Measurements from ENCODE around the gene LNX2.
"Not testable (repeated sequence)": the region's sequence is repeated elsewhere in the genome, so short reads cannot be mapped to it uniquely, and the experiment has no call there.

Gene LNX2

DNA sequence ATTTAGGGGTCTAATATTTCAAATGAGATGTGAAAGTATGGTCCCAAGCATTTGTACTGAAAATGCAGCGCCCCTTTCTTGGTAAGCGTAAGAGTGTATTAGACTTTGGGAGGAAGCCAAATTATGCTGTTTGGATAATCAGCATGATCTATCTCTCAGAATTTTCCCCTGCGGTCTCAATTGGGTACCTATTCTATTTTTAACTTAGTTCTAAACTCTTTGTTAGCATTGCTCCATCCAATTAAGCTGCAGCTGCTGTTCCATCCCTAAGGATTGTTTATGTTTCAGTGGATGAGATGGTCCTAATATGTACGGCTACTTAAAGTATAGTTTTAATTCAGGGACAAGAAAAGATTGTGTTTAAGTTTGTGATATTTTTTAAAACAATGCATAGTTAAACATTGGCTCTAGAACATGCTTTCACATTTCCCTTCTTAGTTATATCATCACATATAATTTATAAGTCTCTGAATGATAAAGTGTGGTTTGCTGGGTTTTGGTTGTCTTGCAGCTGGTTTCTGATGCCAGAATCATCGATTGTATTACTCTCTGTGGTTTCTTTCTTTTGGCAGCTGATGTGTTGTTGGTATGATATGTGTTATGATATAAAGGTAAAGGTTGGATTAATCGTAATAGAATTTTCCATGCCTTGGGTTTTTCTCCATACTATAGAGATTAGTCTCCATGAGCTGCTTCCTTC, 16.4 kb upstream of the LNX2 start:
- DNase-seq = no peak

DNA sequence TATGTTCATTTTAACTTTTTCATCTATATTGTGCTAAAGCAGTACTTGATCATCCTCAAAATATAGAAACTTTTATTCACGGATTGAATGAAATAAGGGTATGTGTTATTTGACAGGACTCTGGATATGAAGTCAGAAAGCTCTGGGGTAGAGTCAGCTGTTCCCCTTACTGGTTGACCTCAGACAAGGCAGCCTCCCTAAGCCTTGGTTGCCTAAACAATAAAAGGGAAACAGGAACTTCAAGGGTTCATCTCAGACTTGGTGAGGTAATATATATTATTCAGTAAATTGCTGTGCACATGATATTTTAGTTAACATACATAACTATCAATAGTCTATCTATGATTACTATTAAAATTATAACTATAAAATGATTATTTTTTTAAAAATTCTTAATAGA, 14.9 kb upstream of the LNX2 start:
- no peak for DNase-seq

DNA sequence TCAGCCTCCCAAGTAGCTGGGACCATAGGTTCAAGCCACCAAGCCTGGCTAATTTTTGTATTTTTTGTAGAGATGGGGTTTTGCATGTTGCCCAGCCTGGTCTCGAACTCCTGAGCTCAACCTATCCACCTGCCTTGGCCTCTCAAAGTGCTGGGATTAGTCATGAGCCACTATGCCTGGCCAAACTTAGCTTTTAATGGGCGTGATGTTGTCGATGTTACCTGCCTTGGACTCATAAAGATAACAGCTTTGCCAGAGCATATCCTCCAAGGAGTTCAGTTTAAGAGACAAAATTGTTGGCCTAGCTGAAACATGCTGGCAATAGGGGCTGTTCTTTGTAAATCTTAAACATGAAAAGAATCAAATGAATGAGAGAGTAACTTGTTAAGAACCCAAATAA, 14.5 kb upstream of the LNX2 start:
- no peak for DNase-seq

DNA sequence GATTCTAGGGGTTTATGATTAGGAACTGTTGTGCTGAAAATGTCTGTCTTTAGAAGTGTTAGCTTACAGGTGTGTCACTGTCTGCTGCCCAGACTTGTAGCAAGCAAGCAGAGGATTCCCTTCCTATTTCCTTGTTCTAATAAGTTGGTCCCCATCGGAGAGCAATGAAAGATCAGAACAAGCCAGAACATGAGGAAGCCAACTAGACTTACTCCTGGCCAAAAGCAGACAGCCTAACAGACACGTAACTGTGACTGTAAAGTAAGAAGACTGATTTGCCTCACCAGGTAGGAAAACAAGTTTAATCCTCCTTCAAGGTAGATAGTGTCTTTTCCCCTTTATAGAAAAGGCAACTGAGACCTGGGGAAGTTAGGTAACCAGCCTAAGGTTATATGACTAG, 13.9 kb upstream of the LNX2 start:
- no peak for DNase-seq

DNA sequence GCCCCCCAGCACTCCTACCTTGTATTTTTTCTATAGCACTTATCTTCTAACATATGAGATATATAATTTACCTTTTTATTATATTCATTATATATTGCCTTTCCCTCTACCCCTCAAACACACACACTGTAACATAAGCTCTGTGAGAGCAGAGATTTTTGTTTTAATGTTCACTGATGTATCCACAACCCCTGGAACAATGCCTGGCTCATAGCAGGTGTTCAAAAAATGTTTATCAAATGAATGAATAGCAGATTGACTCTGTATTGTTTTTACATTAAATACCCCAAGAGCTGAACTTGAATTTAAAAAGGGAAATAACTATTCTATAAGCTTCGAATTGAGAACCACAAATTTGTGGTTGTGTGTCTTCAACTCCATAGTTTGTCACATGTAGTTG, 12.3 kb upstream of the LNX2 start:
- DNase-seq = no peak

DNA sequence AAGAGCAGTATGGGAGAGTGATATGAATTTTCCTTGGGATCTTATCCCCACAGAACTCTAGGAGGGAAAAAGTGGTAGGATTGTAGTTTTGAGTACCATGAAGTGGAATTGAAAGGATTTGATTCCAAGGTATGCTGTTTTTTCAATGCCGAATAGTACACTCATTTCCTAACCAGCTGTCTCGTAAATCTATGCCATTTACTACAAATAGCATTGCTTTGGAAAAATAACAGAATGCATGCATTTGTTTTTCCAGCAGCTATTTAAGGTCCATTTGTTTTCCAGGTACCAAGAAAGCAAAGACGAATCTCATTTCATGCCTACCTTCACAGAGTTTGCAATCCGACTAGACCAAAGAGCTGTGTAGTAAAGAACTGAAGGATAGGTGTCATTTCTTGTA, 11.9 kb upstream of the LNX2 start:
- DNase-seq = no peak

DNA sequence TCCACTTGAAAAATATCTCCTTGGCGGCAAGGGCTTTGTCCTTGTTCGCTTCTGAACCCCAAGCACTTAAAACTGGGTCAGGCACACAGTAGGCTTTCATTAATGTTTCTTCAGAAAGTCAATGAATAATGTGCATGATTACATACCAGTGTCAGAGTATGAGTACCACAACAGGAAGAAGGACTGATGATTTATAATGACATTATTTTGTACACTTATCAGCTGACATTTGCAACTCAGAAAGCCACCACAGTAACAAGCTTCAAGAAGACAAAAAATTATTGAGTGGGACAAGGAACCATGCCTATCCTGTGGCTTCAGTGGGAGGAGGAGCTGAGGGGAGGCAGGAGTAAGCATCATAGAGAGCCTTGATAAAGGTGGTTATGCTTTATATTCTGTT, 11.3 kb upstream of the LNX2 start:
- DNase-seq = no peak

DNA sequence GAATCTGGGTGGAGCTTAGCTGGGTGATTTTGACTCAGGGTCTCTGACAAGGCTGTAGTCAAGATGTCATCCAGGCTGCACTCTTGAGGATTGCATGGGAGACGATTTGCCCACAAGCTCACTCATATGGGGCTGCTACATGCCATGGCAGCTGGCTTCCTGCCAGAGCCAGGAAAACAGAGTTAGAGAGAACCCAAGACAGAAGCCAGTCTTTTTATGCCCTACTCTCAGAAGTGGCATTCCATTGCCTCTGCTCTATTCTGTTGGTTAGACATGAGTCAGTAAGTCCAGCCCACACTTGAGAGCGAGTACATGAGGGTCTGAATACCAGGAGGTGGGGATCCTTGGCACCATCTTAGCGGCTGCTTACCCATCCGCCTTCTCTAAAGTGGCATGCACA, 10.8 kb upstream of the LNX2 start:
- no peak for DNase-seq

DNA sequence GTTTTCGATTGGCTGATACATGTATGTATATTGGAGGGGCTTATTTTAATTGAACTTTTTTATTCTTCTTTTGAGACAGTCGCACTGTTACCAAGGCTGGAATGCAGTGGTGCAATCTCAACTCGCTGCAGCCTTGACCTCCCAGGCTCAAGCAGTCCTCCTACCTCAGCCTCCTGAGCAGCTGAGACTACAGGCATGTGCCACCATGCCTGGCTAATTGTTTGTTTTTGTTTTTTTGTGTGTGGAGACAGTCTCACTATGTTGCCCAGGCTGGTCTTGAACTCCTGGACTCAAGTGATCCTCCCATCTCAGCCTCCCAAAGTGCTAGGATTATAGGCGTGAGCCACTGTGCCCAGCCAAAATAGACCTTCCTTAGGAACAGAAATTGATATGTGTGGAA, 8.4 kb upstream of the LNX2 start:
- DNase-seq = not testable (repeated sequence)

DNA sequence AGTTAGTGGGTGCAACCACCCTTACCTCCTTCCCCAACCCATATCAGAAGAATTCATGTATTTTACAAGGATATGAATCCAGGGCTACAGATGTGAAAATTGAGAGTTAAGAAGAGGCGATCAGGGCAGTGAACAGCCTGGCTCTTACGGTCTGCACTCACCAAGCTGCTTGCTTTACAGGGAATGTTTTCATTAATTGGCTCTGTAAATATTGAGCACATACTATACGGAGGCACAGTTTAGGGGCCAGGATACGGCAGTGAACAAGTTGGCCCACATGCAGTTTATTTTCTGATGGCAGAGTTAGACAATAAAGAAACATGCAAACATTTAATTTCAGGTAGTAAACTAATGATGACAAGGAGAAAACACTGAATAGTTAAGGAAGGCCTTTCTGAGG, 7.8 kb upstream of the LNX2 start:
- no peak for DNase-seq

DNA sequence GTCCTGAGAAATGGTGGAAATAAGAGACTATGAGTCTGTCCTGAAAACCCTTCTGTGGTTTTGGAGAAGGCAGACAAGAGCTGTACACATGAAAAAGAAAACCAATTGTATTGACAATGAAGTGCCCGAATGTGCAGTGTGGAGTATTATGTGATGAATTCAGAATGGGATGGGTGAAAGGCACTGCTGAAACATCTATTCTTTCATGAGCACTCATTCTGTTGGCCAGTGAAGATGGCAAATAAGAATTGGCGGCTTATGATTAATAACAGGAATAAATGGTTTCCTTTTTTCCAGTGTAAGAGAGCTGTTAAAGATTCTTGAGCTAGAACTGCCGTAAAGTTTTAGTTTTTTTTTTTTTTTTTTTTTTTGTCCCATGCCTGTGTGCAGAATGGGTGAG, 7.1 kb upstream of the LNX2 start:
- DNase-seq = no peak

DNA sequence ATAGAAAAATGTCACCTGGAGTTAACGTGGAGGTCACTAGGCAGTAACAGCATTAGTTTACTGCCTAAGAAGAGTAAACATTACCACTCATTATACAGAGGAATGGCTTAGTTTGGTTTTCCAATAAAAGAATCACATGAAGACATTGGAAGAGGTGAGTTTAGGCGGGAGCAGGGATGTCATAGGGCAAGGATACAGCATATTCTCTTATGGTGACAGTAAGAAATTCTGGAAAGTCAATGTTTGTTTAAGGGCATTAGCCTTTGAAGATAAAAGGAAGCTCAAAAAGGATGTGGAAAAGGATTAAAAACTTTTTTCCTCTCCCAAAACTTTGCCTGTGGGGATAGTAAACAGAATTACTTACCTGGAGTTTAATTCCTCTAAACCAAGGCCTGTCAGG, 5.5 kb upstream of the LNX2 start:
- DNase-seq = no peak

DNA sequence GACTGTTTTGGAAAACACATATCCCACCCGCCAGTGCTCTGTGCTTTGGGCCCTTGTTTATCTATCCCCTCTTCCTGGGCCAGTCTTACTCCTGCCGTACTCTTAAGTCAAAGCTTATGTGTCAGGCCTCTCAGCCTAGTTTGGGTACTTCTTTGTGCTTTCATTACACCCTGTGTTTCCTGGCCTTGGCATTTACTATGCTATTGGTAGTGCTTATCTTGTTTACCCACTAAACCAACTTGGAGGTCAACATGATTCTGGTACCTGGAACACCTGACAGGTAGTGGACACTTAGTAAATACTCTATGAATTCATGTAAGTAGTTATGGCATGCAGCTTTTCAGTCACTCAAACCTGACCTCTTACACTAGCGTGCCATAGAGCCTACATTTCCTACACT, 3.7 kb upstream of the LNX2 start:
- no peak for DNase-seq

DNA sequence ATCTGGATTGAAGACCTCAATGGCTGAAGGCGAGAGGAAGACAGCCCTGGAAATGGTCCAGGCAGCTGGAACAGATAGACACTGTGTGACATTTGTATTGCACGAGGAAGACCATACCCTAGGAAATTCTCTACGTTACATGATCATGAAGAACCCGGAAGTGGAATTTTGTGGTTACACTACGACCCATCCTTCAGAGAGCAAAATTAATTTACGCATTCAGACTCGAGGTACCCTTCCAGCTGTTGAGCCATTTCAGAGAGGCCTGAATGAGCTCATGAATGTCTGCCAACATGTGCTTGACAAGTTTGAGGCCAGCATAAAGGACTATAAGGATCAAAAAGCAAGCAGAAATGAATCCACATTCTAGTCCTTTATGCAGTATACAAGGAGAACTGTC, 2.6 kb upstream of the LNX2 start:
- DNase-seq = no peak

DNA sequence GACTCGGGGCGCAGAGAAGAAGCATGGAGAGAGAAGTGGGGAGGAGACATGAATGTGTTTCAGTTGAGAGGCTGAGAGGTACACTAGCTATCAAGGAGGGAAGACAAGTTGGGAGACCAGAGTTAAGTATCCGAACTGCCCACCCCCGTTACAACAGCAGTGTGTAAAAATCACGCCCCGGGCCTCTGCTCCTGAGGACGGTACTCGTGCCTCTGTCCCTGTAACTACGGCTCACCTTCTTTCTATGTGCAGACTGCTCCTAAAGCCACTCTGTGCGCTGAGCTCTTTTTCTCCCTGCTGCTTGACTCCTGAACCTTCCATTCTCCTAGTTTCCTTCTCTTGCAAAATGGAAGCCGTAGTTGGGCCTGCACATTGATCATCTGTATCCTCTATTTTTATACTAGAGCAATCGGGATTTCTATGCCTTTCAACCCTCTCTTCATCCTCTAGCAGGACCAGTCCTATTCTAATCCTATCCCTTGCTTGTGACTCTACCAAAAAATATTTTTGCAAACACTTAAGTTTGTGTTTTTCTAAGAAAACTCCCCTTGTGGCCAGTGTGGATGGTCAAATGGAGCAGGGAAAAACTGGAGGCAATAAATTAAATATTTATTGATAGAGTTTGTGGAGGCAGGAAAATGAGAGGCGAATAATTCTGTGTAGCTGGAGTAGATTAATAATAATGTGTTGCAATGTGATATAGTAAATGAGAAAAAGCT, 1.9 kb upstream of the LNX2 start:
- DNase-seq = peak; percentile 66

DNA sequence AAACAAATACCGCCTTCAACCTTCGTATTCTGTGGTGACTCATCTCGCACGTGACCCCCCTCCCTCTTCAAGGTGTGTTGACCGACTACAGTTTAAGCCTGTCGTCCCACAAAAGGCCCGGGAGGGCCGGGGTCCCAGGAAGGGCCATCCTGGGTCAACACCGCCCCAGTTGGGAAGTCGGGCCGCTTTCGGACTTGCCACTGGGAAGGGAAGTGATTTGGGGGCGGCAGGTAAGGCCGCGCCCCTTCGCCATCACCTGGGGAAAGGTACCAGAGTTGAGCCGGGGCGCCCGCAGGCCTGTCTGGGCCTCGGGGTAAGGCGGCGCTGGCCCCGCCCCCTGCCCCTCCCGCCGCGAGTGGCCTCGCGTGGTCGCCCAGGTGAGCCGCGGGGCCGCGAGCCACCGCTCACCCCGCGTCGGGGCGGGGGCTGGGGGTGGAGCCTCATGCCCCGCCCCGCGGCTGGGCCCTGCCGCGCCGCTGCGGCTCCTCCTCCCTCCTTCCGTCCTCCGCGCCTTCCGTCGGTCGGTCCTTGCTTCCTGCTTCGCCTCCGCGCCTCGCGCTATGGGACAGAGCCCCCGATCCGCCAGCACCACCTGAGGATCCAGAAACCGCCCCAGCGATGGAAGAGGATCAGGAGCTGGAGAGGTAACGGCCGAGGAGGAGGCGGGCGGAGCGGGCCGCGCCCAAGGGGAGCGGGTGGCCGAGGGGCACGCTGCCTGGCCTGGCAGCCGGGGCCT, 1.2 kb upstream of the LNX2 start, which contains the start of gene POLR1D:
Gene POLR1D, plus strand, starts transcription at position 527 of the 736 bp plus-strand sequence. Its CDS starts 92 bp downstream, at position 619.
- DNase-seq = peak; percentile 97

DNA sequence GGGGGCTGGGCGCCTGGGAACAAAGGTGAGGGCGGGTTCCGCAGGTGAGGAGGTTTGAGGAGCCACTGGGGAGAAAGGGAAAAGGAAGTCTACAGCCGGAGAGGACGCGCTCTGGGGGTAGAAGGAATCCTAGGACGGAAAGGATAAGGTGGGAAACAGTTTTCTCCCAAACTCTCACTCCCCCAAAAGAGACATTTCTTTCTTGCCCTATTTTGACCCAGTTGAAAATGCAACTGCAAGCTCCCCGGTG, 712 bp upstream of the LNX2 start:
- DNase-seq = no peak

DNA sequence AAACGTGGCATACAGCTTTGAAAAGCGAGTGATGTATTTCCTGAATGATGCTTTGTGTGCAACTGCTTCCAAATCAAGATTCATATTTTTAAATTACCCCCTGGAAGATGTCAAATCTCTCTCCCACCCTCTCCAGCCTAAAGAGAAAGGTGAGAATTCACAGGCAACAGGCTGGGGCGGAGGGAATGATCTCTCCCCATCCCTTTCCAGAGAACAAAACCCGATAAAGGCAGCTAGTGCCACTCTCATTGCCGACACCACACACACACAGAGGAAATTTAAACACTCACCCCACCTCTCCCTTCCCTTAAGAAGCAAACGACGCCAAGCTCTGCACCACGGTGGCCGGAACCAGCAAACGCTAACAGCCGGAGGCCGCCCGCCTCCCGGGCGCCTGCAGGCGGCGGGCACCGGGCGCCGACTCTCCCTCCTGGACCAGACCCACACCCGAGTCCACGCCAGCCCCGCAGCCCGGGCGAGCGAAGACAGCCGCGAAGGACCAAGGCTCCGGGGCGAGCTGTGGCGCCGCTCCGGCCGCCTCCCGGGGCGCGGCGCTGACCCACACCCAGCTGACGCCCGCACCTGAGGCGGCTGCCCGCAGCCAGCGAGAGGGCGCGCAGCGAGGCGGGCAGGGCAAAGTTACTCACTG, 477 bp downstream of the LNX2 start:
- peak; percentile 79 for DNase-seq

DNA sequence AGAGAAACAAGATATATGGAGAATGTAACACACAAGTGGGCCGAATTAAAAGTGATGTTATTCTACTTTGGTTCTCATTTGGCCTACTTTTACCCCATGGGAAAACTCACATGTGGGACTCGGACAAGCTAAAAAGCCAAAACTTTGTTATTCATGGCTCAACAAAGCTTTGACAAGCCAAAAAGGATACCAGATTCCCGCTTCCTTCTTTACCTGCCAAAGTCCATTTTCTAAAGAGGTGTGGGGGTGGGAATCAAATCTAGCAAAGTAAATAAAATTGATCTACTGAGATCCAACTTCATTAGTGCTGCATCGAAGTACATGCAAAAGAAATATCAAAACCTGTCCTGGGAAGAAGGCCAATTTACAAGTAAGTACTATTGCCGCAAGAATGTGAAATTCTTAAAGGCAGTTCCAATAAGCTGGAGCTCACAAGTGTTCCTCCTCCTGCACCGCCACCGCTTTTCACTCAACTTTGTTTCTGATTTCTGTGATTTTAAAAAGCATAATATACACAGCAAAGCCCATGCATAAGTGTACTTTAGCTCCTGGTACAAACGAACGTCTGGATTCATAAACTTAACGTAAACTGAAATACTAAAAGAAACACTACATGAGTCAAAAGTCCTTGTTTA, 1.1 kb downstream of the LNX2 start:
- no peak for DNase-seq

DNA sequence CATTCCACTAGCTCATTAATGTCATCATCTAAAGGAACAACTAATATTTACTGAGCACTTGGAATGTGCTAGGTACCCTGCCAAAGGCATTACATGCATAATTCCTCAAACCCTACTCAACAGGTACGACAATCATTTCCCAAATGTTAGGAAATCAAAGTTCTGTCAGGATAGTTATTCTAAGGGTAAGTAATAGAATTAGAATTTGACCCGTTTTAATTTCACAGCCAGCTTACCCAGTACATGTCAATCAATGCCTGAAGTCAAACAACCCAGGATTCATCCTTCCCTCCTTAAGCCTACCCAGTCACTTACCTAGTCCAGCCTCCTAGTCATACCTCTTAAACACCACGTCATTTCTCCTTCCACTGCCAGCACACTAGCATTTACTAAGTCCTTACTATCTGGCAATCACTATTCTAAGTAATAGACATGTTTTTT, 2.4 kb downstream of the LNX2 start:
- DNase-seq = peak; percentile 13

DNA sequence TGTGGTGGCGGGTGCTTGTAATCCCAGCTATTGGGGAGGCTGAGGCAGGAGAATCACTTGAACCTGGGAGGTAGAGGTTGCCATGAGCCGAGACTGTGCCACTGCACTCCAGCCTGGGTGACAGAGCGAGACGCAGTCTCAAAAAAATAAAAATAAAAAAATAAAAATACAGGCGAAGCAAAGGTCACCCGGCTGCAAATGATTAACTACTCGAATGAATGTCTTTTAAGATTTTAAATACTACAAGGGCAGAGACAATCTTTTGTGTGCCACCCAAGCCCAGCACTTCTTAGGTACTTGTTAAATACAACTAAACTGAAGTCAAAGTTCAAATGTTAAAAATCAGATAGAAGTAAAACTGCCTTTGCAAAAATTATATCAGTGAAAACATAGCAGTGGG, 6.7 kb downstream of the LNX2 start:
- no peak for DNase-seq

DNA sequence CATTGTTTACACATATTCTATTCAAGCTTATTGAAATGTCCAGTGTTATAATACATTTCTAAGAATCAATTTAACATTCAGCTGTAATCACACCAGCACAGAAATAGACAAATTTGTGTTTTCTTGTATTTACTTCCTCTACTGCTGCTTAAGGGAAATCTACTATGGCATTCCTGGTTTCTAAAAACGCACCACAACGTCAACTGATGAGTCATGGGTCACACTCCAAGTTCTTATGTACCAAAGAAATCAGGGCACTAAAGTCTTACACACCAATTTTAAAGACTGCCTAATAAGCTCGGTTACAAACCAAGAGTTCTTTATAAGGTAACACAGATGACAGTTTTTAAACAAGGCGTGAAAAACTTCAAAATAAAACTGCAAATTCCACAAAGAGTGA, 13.2 kb downstream of the LNX2 start:
- peak; percentile 72 for DNase-seq

DNA sequence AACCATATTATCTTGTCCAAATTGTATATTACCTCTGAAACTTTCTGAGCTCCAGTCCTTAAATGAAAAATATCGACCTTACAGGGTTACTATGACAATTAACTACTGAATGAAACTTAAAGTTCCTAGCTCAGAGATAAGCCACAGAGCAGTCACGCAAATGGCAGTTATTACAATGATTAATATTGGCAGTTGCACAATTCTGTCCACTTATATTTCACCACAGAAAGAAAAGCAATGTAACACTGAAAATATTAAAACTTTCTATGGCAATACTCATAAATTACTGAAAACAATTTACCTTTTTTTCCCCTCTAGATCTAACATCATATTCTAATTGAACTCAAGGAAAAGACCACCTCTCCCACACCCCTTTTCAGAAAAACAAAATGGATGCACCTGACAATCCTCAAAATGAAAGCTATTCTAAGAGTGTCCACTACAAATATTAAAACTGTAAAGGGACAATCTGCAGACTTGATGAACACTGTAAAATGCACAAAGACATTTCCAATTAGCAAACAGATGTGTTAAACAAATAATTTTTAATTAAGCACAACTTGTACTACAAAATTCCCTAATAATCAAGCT, 14.6 kb downstream of the LNX2 start:
- no peak for DNase-seq

All from DMS53 (cell line).